GM12875 (cell line): ENCODE data around the gene CD44.

Experiments used
- H3K4me3 ChIP-seq: one replicate; pipeline ENCODE4 v1.5.1; 2011; ENCODE audit warnings: low read depth, low read length, control low read depth
- TF ChIP-seq, protein P1 (sequence below): IDR thresholded peaks from 2 replicates; pipeline ENCODE4 v1.5.1; 2011; ENCODE audit warnings: low read depth, mild to moderate bottlenecking, control low read depth, inconsistent platforms, low read length, moderate library complexity, borderline replicate concordance; ENCODE audit not compliant: insufficient read depth

CD44 gene

DNA sequence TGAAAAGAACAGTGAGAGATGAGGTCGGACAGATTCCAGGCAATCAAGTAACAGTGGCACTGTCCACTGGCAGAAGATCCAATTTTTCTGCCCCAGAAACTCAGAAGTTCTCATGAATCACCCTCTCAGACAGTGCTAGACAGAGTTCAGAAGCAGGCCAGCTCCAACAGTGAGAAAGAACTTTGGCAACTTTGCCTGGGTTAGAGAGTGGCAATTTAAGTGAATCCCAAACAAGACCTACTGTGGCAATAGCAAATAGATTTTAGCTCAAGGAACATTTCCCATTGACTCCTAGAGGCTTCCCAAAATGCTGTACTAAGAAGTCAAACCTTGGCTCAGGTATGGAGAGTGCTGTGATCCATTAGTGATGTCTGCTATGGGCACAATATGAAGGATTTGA lies 12.3 kb downstream of the CD44 start:
- H3K4me3 ChIP-seq = no peak overlapping the region
- TF ChIP-seq, protein P1, sequence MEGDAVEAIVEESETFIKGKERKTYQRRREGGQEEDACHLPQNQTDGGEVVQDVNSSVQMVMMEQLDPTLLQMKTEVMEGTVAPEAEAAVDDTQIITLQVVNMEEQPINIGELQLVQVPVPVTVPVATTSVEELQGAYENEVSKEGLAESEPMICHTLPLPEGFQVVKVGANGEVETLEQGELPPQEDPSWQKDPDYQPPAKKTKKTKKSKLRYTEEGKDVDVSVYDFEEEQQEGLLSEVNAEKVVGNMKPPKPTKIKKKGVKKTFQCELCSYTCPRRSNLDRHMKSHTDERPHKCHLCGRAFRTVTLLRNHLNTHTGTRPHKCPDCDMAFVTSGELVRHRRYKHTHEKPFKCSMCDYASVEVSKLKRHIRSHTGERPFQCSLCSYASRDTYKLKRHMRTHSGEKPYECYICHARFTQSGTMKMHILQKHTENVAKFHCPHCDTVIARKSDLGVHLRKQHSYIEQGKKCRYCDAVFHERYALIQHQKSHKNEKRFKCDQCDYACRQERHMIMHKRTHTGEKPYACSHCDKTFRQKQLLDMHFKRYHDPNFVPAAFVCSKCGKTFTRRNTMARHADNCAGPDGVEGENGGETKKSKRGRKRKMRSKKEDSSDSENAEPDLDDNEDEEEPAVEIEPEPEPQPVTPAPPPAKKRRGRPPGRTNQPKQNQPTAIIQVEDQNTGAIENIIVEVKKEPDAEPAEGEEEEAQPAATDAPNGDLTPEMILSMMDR = no peak

DNA sequence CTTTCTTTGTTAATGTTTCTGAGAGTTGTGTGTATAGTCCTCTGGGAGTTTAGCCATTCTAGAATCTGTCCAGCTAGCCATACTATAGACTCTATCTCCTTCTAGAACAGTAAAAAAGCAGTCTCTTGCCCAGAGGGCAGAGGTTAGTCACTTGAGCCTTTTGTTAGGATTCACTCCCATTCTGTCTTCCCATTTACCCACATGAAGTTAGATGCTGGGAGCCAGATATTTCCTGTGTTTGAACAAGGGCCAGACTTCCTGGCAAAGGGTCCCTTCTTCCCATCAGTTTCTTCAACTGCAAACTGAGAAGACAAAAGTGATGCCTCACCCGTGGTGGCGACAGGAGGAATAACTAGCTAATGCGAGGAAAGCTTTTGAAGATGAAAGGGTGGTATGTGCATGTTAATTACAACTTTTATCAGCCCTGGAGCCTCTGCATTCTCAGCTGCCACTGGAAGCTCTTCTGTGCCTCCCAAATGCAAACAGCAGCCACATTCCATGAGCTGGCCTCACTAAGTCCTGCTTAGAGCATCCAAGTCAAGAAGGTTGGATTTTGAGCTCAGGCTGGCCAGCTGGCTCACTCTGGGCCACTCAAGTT lies 12.8 kb downstream of the CD44 start:
- no peak overlapping the region for H3K4me3 ChIP-seq
- TF ChIP-seq, protein P1 = no peak

DNA sequence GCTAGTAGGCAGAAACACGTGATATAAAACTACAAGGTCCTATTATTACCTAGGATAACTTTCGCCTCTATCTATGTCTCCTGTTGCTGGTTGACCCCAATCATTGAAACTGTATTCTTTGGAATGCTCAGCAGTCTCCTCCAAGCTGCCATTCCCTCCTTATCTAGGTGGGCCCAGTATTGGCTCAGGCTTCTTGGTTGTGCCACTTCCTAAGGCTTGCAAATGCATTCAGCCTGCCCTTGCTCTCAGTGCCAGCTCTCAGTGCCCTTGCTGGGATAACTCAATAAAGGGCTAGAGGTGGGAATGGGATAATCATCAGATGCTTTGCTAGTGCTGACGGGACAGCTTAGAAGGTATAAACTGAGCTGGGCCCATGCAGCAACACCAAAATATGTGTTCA lies 13.6 kb downstream of the CD44 start:
- TF ChIP-seq, protein P1 = no peak

DNA sequence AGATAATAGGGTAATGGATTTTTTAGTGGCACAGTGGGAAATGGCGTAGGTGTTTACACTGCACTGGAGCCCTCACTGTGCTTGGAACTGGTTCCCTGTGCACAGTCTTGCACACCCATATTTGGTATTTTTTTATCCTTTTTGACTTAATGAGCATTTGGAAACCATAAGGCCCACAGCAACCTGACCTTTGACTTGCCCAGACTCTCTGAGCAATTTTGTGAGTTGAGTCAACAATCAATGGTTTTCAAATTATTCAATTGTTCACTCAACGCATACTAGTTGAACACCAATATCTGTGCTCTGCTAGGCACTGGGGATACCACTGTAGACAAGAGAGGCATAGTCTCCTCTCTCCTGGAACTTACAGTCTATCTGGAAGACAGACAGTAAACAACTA lies 14.3 kb downstream of the CD44 start:
- TF ChIP-seq, protein P1 = no peak
- H3K4me3 ChIP-seq = no peak overlapping the region

More for the DNA sequence above, 13.6 kb downstream of the CD44 start:
- no peak overlapping the region for H3K4me3 ChIP-seq

DNA sequence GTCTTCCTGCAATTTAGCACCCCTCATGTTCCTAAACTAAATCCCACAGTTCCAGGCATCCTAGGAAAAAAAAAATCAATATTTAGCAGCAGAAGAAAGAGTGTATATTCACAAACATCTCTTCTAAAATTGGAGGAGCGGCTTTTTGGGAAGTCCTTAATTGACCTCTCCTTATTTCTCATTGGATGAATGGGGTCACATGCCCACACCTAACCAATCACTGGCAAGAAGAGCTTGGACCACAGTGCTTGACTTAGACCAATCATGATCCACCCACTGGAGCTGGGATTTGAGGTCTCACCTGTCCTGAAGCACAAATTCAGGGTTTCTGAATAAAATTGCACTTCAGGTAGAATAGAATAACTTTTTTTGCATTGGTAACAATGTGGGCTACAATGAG lies 16.0 kb downstream of the CD44 start:
- no peak overlapping the region for H3K4me3 ChIP-seq
- TF ChIP-seq, protein P1 = no peak

DNA sequence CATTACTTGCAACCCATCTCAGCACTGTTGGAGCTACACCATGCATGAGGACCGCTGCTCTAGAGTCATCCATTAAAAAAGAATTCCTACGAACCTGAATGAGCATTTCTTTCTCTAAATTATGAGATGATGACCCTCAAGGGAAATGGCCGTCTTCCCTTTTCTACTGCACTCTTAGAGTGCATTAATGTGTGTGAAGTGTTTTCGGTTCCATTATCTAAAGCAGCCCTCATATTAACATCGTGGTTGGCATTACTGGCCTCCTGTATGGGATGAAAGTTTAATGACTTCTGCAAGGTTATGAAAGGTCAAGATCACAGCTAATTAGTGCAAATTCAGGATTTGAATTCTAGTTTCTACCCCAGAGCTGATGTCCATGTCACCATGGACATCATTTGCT lies 16.7 kb downstream of the CD44 start:
- H3K4me3 ChIP-seq = no peak overlapping the region
- TF ChIP-seq, protein P1 = no peak

DNA sequence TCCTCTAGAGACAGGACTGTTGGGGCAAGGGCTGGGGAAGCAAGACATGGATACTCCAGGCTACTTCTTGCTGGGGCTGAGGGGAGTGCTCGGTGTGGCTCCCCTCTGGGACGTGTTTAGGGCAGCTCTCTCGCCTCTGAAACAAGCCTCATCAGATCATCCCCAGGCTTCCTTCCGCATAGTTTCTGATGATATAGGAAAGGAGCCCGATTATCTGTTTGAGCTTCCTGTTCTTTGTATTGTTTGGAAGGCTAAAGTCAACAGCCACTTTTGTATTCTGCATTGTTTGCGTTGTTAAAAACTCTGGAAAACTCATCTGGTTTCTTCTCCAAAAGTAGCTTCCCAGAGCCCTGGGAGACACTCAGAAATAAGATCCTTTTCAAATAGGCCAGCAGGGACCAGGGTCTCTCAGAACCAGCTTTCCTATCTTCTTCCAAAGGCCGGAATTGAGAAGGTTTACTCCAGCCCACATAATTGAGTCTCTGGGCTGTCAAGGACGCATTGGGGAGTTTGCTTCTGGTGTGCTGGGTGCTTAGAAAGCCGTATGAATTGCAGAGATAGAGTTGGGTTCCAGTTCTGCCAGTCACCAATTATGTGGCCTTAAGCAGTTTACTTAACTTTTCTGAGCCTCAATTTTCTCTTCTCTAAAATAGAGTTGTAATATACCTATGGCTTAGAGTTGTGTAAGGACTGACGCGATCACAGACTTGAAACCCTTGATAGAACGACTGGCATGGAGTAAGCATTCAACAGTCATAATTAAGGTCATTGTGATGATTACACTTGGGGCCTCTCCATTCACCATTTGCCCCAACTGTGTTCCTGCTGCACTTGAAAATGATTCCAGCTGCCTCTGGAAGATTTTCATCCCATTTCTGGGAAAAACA lies 19.1 kb downstream of the CD44 start:
- H3K4me3 ChIP-seq = no peak overlapping the region
- TF ChIP-seq, protein P1 = no peak
